Colon (tissue), 2 donors: ENCODE results near the gene SNX9.
"Not testable (repeated sequence)": the region's sequence is repeated elsewhere in the genome, so short reads cannot be mapped to it uniquely, and the experiment has no call there.

Experiments used
- FAIRE-seq: peaks from 2 replicates; lab custom pipeline; 2012; peaks lifted over from hg19 to GRCh38; lab: Jason Lieb, UNC
- donor health status: control.
- donor health status: control.

SNX9 gene

DNA sequence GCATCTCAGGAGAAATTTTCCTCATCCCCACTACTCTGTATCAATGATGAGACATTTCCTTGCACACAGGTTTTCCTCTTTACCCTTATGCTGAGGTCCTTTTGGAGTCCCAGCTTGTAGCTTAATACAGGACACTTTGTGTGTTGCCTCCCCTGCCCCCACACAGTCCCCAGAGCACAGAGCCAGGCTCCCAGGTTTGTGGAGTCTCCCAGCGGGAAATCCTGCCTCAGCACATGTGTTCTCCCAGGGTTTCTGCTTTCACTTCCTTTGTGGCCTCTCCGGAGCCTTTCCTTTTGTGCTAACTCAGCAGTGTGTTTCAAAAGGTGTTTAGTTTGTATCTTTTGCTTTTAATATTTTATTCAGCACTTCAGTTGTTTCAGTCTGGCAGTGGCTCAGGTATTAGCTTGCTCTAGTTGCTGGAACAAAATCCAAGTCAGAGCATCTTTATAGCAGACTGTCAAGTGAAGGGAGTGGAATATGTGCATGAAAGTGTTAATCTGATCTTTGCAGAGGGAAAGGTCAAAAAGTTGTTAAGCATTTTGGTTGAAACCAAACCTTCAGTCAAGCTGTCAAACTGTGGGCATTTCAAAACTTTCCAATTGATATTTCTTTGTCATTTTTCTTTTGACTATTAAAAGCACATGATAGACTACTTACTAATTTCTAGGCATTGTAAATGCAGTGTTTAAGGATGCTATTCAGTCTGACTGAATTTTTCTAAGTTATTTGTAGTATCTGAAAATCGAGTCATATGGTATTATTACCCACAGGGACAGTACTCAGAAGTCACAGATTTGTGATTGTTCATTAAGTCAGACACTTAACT, 8.6 kb downstream of the SNX9 start:
- FAIRE-seq: no peak

DNA sequence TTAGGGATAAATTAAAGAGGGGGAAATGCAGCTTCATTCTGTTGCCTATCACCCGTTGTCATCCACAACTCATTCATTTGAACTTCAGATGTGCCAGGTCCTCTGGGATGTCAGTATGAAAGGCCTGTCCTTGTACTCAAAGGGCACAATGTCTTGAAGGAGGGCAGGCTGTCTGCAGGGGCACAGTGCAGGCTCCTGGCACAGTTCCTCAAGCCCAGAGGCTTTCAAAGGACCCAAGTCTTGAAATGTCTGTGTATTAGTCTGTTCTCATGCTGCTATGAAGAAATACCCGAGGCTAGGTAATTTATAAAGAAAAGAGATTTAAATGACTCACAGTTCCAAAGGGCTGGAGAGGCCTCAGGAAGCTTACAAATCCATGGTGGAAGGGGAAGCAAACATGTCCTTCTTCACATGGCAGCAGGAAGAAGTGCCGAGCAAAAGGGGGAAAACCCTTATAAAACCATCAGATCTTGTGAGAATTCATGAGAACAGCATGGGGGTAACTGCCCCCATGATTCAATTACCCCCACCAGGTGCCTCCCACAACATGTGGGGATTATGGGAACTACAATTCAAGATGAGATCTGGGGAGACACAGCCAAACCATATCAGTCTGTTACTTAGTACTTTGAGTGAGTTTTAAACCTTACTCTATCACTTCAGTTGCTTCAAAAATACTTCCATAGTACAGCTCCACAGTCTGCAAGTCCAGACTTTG, 9.4 kb downstream of the SNX9 start:
- FAIRE-seq: no peak

DNA sequence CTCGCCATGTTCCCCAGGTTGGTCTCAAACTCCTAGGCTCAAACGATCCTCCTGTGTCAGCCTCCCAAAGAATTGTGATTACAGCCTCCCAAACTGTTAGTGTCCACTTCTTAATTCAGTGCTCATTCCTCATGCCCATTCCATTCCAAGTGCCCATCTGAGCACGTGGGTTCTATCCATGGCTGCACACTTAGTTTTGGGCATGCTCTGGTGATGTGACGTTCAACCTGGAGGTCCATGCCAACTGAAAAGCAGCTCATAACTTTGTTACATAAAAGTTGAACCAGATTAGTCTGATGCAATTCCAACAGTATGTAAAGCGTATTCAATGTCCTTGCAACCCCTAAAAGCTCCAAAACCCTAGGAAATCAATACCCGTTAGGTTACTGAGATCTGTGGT, 11.5 kb downstream of the SNX9 start:
- FAIRE-seq: no peak

DNA sequence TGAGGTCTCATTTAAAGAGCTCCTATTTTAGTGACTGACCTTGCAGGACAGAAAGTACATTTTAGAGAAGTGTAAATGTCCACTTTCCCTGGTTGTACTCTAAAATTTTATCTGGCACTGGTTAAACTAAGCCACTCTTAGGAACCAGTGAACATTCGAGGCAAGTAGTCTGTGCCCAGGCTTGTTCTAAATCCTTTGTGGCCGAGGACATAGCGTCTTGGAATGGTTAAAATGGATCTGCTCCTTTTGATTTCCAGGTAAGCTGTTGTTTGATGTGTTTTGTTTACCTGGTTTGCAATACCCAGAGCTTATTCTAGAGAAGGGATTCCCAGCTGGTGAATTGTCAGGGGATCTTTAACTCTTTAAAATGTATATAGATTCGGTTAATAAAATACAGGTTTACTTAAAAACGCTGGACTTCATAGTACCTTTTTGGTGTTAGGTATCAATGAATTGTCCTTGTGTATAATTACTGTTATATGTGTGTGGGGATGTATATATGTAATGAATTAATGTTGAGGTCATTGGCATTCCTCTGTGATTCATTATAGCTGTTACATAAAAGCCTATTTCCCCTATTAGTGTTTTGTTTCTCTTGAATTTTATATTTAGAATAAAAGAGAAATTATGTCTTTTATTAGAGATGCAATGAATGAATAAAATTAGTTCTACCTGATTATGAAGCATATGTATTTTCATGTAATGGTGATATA, 15.8 kb downstream of the SNX9 start:
- no peak for FAIRE-seq

DNA sequence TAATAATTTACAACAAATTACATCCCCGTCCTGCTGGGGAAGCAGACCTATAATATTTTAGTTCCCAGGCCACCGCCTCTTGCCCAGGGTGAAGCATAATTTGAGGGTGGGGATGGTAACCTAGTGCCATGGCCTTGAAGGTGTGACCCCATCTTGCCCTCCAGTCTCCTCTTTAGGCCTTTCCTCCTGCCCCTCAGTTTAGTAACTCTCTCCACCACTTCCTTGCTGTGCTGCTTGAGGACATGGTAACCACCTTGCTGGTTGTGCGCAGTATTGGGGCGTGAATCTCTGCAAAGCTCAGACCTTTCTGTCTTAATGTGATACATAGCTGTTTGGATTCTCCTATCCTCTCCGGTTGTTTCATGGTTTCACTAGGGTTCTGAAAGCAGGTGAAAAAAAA, 16.6 kb downstream of the SNX9 start:
- FAIRE-seq: no peak

DNA sequence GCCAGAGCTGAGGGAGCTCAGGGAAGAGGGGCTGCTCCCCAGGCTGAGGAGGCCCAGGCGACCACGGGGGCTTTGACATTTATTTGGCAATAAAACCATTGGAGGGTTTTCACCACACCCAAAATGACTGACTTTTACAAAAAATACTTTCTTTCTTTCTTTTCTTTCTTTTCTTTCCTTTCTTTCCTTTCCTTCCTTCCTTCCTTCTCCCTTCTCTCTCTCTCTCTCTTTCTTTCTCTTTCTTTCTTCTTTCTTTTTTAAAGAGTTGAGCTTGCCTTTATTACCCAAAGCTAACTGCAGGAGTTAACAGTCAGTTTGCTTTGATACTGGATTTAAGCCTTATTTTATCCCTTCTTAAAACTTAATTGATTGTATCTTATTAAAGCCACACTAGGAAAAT, 17.2 kb downstream of the SNX9 start:
- FAIRE-seq: no peak

DNA sequence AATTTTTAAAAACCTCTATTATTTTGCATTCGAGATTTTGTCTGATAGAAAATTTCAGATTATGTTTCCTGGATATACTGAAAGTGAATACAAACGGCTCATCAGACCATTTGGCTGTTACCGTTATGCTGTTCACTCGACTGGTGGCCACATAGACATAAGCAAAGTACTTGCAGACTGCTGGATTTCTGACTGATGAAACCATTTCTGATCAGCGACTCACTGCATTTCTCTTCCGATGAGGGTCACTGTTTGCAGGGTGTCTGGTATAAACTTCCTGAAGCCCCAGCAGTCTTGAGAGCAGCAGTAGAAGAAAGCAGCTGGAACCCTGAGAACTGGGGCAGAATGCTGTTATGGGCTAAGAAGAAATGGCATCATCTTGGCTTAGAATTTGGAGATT, 17.7 kb downstream of the SNX9 start:
- FAIRE-seq: no peak

DNA sequence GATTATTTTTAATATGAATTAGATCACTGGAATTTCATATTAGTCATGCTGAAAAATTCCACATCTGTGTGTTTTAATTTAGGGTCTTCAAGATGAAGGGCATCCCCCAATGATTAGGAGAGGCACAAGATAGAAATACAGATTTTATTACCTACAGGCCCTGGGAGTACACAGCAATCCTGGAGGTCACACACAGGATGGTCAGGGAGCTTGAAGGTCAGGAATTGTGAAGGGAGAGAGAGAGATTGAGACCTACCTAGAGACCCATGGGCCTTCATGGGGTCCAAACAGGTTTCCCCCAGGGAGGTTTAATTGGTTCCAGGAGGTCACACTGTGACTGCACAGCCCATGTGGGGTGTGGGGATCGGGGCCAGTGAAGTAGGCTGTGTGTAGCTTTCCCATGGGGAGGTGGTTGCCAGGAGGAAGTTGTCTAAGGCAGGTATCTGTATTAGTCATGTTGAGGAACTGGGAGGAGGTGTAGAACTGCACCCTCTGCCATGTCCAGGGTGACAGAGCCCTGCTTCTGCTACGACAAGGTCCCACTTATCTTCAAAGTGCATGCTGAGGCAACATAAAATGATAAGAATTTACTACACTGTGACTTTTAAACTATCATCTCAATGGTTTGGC, 18.3 kb downstream of the SNX9 start:
- FAIRE-seq: no peak

DNA sequence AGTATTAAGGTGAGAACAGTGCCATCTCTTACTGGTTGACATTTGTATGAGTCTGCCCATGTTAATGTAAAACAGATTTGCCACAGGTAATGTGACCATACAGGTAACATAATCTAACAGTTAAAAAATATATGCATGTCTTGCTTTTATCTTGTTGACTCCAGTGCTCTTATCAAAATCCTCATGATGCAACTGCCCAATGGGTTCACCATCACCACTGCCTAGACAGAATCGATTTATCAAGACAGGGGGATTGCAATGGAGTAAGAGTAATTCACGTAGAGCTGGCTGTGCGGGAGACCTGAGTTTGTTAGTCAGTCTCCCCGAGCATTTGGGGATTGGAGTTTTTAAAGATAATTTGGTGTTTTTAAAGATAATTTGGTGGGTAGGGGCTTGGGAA, 19.2 kb downstream of the SNX9 start:
- FAIRE-seq: no peak

DNA sequence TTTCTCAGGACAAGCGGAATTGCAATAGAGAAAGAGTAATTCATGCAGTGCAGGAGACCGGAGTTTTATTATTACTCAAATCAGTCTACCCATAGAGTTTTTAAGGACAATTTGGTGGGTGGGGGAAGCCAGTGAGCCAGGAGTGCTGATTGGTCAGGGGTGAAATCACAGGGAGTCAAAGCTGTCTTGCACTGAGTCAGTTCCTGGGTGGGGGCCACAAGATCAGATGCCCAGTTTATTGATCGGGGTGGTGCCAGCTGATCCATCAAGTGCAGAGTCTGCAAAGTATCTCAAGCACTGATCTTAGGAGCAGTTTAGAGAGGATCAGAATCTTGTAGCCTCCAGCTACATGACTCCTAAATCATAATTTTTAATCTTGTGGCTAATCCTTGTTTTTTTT, 21.1 kb downstream of the SNX9 start:
- not testable (repeated sequence) for FAIRE-seq

DNA sequence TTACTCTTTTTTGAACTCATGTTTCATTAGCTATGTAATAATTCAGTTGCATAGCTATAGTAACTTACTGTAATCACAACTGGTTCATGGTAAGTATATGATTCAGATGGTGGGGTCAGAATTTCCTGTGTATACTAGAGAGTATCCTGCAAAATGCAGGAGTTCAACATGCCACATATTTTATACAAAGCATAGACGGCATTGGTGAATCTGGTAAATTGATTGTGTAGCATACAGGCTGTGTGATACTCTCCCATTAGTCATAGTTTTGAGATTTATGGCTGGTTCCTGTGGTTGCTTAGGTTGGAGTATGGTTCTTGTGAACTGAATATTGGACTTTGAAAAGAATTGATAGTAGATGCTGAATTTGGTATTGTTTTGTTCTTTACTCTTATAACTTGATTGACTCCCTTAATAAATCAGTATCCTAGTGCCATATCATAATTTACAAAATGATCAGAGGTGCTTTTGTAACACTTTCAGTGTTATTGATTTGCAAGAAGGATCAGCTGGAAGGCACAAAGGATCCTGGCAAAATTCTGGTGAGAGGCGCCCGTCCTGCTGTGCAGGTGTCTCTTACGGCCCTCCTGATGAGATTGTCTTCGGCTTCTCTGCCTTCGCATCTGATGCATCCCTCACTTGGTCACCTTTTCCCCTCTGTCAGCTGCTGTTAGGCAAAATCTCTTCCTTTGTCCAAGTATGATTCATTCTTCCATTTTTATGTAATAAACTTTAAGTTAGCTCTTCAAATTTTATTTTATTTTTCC, 22.6 kb downstream of the SNX9 start:
- no peak for FAIRE-seq

DNA sequence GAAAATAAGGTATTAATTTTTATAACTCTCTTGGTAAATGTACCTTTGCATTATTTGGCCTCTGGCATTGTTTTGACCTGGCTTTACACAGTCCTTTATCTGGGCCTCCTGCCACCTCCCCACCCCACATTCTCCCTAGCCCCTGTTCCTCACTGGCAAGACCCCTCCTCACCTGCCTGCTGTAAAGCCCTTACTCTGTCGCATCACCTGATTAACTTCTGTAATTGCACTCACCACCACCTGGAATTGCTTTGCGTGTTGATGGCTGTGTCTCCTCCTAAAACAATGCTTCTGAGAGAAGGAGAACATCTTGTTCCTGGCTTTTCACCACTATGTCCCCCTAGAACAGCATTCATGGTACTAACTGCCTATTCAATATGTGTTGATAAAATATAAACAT, 24.8 kb downstream of the SNX9 start:
- no peak for FAIRE-seq

DNA sequence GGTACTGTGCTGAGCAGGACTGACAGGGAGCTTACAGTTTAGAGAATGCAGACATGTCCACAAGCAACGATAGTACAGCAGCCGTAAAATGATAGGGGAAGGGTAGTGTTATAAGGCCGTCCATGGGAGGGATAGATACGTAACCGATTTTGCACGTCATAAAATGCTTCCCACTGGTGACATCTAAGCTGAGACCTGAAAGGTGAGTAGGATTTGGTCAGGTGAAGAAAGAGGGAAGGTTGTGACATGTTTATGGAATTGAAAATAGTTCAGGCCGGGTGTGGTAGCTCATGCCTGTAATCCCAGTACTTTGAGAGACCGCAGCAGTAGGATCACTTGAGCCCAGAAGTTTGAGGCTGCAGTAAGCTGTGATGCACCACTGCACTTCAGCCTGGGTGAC, 25.6 kb downstream of the SNX9 start:
- FAIRE-seq: no peak

DNA sequence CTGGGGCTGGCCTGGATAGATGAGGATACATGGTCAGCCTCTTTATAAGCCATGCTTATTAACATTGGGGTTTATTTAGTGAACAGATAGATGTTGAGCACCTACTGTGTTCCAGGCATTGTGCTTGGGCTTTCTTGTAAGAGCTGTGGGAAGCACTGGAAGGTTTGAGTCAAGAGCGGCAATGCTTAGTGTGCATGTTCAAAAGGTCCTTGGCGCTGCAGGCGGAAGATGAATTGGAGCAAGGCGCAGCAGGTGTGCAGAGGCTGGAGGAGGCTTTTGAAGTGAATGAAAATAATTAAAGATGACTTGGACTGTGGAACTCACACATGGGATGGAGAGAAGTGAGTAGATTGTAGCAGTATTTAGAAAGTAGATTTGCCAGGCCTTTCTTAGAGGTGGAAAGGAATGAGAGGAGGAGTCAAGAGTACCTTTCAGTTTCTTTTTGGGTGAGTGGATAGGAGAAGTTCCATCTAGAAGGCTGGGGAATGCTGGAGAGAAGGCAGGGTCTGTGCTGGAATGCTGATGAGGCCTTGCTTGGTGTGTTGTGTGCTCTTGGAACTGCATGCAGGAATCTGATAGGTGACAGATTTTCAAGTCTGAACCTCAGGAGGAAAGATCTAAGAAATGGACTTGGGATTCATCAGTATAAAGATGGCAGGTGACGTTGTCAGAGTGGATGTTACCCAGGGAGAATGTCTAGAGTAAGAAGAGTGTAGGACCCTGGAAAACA, 26.4 kb downstream of the SNX9 start:
- no peak for FAIRE-seq

DNA sequence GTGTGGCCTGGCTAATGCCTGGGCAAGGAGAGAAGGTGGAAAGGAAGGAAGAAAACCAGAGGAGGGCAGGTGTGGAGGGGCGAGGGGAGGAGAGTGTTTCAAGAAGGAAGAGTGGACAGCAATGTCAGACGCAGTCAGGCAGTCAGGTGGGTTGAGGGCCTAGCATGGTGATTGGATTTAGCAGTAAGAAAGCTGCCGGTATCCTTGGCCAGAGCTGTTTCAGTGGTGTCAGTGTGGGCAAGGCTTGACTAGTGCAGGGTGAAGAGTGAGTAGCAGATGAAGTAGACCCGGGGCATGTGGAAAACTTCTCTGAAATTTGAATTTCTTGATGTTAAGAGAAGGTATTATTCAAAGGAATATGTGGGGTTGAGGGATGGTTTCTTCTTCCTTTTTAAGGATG, 27.0 kb downstream of the SNX9 start:
- no peak for FAIRE-seq

DNA sequence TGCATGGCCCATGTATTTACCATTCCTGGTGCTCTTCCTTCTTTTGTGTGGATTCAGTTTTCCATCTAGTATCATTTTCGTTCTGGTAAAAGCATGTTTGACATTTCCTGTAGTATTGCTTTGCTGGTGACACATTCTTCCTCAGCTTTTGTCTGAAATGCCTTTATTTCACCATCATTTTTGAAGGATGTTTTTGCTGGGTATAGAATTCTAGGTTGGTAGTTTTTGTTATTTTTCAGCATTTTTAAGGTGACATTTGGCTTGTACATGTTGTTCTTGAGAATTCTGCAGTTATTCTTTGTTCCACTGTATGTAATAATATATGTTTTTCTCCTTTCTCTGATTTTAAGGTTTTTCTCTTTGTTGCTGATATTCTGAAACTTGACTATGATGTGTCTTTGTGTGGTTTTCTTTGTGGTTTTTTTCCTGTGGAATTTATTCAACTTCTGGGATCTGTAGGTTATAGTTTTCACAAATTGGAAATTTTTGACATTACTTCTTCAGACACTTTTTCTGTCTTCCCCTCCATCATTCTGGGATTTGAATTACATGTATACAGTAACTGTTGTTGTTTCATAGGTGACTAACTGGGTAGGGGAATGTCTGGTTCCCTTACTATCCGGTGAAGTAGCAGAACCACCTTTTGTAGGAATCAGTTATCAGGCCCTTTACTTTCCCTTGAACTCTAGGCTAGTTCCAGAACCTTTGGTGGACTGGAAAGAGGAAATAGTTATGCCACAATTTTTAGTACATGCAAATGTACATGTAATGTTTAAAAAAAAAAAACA, 30.2 kb downstream of the SNX9 start:
- no peak for FAIRE-seq

DNA sequence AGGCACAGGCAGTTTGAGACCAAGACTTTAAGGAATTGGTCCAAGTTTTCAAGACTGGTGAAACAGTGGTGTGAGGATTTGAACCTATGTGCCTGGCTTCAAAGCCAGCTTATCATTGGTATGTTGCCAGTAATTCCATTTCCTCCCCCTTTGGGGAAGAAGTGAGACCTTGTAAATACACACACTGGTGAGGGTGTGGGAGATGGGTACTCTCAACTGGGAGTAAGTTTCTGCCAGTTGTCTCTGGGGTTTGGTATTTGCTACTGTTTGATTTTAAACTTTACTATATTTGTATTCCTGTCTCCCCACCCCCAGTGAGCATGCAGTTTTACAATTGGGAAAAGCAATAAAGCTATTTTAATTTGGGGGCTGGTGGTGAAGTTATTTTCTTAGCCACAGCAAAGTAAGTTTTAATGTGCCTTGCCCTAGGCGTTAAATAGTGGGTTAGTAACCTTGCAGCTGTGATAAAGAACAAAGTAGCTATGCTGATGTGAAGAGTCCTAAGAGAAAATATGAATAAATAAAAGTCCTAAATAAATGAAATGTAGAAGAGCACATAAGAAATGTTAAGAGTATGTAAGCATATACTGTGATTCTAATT, 31.0 kb downstream of the SNX9 start:
- no peak for FAIRE-seq

DNA sequence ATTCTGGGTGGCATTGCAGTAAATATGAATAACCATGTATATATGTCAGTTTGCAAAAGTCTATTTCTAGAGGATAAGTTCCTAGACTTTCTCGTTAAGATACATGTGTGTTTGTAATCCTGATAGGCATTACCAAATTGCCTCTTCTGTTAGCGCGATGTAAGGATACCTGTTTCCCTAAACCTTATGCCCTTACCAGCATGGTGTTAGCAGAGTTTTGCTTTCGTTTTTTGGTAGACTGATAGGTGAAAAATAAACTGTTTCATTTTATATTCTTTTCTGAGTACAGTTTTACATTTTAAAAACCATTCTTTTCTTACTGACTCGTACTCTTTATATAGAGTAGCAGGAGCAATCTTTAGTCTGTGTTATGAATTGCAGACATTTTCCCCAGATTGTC, 32.3 kb downstream of the SNX9 start:
- FAIRE-seq: no peak

DNA sequence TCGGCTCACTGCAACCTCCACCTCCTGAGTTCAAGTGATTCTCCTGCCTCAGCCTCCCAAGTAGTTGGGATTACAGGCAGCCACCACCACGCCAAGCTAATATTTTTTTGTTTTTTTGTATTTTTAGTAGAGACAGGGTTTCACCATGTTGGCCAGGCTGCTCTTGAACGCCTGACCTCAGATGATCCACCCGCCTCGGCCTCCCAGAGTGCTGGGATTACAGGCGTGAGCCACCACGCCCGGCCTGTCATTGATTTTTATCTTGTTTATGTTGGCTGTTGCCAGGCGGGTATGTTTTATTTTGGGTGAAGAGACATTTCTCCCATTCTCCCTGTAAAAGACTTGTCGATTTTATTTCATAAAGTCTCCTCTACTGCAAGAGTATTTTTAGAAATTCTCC, 32.8 kb downstream of the SNX9 start:
- FAIRE-seq: not testable (repeated sequence)

DNA sequence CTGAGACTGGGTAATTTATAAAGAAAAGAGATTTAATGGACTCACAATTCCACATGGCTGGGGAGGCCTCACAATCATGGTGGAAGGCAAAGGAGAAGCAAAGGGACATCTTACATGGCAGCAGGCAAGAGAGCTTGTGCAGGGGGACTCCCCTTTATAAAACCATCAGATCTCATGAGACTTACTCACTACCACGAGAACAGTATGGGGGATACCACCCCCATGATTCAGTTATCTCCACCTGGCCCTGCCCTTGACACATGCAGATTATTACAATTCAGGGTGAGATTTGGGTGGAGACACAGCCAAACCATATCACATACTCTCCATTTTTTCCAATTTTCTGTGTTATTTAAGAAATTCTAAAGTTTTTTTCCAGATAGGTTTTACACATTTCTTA, 35.6 kb downstream of the SNX9 start:
- not testable (repeated sequence) for FAIRE-seq
